H1 (cell line): Measurements from ENCODE around the gene PAOX. TPM values are rescaled to one million over a fixed set of nuclear protein-coding genes. Genes with fewer than 3 reads are reported as not detected.

Experiments
- E2F6 ChIP-seq: IDR thresholded peaks from 2 replicates; pipeline ENCODE4 v1.6.1; 2012; ENCODE audit warnings: inconsistent platforms
- TAF7 ChIP-seq: optimal IDR thresholded peaks from 2 replicates; pipeline ENCODE3; 2011; ENCODE audit warnings: low read depth, mild to moderate bottlenecking, inconsistent platforms, low read length, moderate library complexity, borderline replicate concordance
- ZNF274 ChIP-seq: IDR thresholded peaks from 2 replicates; pipeline ENCODE4 v1.7.0; 2012; ENCODE audit warnings: low read length, borderline replicate concordance; ENCODE audit errors: extremely low read depth
- polyA plus RNA-seq, 7 experiments: library from polyadenylated mRNA; depleted of rRNA in 3 of 7; stranded (reverse) in 5 of 7; unstranded in 2 of 7; fragments of >200 nt in 5 of 7; fragments of 200-250 nt in 2 of 7; gene quantifications; 1 replicate in 5 of 7; 2 replicates in 1 of 7; 4 replicates in 1 of 7; pipeline versions ENCODE4 v1.2.1 to v1.2.3, GENCODE V29; 2011 to 2013; ENCODE audit warnings: missing spikeins in 2 of 7, mixed read lengths in 2 of 7
- total RNA-seq: library from RNA; stranded (reverse); fragmentation: NEBNext Ultra II Directional; extraction: Animal tissue kit (Norgen Biotek cat#: 25700); gene quantifications from 2 replicates; pipeline ENCODE4 v1.2.1, GENCODE V29; 2021
- TF ChIP-seq, protein P1 (sequence below): fragments of 300-600 bp; sonication (generic); IDR thresholded peaks from 2 replicates; pipeline ENCODE4 v1.7.1; 2012; ENCODE audit warnings: low read length, moderate library complexity, mild to moderate bottlenecking, inconsistent platforms; ENCODE audit not compliant: insufficient replicate concordance

Gene PAOX
- total and polyA plus RNA-seq, 2 of the 8 experiments (the other 6 are each of a cell fraction or from before 2014, with no cell fraction given): 3.7 to 4.3 TPM

- TF ChIP-seq, protein P1, sequence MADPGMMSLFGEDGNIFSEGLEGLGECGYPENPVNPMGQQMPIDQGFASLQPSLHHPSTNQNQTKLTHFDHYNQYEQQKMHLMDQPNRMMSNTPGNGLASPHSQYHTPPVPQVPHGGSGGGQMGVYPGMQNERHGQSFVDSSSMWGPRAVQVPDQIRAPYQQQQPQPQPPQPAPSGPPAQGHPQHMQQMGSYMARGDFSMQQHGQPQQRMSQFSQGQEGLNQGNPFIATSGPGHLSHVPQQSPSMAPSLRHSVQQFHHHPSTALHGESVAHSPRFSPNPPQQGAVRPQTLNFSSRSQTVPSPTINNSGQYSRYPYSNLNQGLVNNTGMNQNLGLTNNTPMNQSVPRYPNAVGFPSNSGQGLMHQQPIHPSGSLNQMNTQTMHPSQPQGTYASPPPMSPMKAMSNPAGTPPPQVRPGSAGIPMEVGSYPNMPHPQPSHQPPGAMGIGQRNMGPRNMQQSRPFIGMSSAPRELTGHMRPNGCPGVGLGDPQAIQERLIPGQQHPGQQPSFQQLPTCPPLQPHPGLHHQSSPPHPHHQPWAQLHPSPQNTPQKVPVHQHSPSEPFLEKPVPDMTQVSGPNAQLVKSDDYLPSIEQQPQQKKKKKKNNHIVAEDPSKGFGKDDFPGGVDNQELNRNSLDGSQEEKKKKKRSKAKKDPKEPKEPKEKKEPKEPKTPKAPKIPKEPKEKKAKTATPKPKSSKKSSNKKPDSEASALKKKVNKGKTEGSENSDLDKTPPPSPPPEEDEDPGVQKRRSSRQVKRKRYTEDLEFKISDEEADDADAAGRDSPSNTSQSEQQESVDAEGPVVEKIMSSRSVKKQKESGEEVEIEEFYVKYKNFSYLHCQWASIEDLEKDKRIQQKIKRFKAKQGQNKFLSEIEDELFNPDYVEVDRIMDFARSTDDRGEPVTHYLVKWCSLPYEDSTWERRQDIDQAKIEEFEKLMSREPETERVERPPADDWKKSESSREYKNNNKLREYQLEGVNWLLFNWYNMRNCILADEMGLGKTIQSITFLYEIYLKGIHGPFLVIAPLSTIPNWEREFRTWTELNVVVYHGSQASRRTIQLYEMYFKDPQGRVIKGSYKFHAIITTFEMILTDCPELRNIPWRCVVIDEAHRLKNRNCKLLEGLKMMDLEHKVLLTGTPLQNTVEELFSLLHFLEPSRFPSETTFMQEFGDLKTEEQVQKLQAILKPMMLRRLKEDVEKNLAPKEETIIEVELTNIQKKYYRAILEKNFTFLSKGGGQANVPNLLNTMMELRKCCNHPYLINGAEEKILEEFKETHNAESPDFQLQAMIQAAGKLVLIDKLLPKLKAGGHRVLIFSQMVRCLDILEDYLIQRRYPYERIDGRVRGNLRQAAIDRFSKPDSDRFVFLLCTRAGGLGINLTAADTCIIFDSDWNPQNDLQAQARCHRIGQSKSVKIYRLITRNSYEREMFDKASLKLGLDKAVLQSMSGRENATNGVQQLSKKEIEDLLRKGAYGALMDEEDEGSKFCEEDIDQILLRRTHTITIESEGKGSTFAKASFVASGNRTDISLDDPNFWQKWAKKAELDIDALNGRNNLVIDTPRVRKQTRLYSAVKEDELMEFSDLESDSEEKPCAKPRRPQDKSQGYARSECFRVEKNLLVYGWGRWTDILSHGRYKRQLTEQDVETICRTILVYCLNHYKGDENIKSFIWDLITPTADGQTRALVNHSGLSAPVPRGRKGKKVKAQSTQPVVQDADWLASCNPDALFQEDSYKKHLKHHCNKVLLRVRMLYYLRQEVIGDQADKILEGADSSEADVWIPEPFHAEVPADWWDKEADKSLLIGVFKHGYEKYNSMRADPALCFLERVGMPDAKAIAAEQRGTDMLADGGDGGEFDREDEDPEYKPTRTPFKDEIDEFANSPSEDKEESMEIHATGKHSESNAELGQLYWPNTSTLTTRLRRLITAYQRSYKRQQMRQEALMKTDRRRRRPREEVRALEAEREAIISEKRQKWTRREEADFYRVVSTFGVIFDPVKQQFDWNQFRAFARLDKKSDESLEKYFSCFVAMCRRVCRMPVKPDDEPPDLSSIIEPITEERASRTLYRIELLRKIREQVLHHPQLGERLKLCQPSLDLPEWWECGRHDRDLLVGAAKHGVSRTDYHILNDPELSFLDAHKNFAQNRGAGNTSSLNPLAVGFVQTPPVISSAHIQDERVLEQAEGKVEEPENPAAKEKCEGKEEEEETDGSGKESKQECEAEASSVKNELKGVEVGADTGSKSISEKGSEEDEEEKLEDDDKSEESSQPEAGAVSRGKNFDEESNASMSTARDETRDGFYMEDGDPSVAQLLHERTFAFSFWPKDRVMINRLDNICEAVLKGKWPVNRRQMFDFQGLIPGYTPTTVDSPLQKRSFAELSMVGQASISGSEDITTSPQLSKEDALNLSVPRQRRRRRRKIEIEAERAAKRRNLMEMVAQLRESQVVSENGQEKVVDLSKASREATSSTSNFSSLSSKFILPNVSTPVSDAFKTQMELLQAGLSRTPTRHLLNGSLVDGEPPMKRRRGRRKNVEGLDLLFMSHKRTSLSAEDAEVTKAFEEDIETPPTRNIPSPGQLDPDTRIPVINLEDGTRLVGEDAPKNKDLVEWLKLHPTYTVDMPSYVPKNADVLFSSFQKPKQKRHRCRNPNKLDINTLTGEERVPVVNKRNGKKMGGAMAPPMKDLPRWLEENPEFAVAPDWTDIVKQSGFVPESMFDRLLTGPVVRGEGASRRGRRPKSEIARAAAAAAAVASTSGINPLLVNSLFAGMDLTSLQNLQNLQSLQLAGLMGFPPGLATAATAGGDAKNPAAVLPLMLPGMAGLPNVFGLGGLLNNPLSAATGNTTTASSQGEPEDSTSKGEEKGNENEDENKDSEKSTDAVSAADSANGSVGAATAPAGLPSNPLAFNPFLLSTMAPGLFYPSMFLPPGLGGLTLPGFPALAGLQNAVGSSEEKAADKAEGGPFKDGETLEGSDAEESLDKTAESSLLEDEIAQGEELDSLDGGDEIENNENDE: no peak
- TF ChIP-seq ZNF274: no peak
- no peak for TF ChIP-seq E2F6
- no peak for TF ChIP-seq TAF7
Observed at GRCh38 chr10:133400624-133401424, 21.8 kb downstream of the PAOX start (continued).
